GM19035 (cell line): Measurements from ENCODE around the gene MSMB.
A peak's percentile ranks its signal among the peaks of the same experiment; 100 is the strongest.

Experiments used
- ATAC-seq: cut with Tn5 transposase; IDR thresholded peaks from one replicate; pipeline ENCODE4 v1.9.1; 2021; ENCODE audit not compliant: unreplicated experiment

Gene MSMB

DNA sequence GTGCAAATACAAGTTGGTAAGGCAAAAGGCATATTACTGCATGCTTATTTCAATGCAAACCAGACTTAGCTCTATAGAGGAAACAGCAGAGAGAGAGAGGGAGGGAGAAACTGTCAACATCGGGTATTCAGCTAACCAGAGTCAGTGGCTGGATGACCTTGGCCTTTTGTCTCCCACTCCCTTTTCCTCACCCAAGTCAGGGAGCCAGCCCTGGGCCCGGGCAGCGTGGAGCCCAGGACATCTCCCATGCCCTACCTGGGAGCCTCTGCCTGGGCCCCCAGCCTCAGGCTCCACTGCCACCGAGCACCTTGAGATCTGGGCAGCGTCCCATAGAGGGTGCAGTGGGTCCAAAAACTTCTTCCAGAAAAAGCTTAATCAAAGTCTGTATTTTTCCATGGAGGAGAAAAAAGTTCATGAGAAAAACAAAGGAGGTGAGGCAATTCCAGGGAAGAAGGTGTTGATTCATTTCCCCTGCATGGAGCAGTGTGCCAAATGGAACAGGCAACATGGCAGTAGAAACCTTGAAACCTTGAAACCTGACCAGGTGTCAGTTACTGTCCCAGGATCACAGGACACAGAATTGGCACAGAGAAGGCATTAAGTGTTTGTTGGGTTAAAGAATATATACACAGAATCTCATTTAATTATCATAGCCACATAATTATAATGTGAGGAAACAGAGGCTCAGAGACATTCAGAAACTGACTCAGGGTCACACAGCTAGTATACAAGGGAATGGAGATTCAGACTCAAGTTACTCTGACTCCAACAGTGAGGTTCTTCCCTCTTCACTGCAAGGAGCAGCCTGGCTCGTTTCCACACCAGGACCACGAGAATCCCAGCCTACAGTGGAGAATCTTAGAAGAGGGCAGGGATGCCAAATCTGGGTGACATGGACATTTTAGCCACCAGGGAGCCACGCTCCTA, 9.9 kb downstream of the MSMB start:
- no peak for ATAC-seq

DNA sequence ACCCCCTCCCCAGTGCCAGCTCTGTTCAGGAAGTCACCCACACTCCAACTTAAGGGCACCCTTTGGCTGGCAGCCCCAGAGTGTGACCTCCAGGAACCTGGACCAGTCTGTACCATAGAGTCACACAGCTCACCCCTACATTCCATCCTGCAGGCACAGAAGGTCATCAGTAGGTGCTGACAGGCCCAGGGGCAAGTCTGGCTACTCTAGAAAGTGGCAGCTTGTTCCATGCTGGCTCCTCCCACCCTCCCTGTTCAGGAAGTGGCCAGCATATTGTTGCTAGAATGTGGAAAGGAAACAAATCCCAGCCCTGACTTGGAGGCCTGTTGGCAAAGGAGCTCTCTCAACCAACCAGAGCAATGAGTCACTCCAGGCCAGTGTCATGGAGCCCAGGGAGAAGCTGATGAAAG, 12.5 kb downstream of the MSMB start:
- ATAC-seq = no peak

GRCh38 chr10:46031648-46032532, 14.2 kb downstream of the MSMB start:
- no peak for ATAC-seq

DNA sequence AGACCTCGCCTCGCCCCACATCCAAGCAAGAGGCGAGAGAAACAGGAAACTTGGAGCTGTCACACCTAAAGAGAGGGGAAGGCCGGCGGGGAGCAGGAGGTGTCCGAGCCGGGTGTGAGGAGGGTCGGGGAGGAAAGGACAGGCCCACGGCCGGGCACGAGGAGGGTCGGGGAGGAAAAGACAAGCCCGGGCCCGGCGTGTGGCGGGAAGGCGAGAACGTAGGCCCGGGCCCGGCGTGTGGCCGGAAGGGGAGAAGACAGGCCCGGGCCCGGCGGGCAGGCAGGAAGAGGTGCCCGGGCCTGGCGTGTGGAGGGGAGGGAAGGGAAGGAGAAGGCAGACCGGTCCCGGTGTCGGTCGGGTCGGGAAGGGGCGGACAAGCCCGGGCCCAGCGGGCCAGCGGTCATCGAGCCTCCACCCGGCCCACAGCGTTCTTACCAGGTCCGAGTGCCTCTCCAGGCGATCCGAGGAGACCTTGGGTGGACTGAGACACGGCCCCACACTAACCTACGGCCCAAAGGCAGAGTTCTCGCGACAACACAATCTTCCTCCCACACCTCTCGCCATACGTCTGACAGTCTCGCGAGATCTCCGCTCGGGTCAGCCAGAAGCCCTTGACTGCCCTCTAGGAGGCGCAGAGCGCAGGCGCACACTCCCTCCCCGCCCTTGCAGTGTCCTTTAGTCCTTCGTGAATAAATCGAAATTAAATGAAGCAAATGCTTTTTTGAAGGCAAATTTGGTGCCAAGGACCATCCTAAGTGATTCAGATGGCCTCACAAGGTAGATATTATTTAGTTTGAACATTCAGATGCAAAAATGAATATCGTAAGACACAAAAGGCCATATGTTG, 15.8 kb downstream of the MSMB start, which contains the start of gene NCOA4:
Gene NCOA4, minus strand, starts transcription at position 533 of the 847 bp plus-strand sequence. CDS start 13,943 bp downstream, outside the sequence.
- peak; percentile 97 for ATAC-seq

- no peak for ATAC-seq
Measured at GRCh38 chr10:46029461-46030030, 16.5 kb downstream of the MSMB start.

DNA sequence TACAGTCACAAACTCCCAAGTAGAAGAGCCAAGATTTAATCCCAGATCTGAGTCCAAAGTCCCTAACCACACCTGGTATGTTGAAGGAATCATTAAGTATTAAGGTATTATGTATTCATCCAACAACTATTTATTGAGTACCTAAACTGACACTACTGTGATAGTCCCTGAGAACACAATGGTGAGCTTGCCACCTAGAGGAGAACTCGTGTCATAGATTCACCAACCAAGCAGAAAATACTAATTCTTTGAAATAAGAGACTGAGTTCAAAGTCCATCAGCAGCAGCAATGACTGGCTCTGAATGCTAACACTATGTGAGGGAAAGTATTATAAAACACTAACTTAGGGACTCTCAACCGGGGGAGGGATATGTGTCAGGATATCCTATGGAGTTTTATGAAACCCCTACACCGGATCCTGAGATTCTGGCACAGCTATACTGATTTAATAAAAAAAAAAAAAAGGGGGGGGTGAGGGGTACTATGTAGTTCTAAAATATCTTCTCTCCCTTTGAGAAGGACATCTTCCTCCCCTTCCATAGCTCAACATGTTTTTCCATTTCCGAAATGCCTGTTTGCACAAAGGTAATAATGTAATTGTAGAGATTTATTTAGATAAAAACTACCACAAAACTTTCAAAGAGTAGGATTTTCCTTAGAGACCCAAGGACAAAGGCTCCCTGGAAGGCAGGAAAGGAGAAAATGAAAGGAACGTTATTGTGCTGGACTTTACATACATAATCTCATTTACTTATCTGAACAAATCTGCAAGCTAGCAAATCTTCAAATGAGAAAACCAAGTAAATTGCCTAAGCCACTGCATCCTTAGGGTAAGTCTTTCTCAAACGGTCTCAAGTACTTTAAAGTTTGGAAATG, 17.2 kb downstream of the MSMB start:
- no peak for ATAC-seq

DNA sequence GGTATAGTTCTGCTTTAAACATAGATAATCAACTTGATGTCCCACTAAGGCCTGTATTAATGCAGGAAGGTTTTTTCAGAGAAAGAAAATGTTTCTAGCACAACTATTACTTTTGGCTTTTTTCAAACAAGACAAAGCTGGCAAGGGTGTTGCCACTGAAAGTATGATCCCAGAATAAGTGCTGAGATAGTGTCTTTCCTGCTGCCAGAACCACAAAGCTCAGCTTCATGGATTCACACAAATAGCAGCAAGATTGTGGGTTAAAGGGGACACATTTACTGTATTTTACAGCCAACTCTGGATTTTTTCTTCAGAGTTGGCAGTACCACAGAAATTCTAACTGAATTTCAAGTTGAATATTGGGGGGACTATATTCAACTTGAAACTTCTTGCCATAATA, 20.0 kb downstream of the MSMB start:
- no peak for ATAC-seq

GRCh38 chr10:46025406-46025805, 20.7 kb downstream of the MSMB start:
- ATAC-seq = no peak

GRCh38 chr10:46024948-46025347, 21.1 kb downstream of the MSMB start:
- ATAC-seq = no peak

DNA sequence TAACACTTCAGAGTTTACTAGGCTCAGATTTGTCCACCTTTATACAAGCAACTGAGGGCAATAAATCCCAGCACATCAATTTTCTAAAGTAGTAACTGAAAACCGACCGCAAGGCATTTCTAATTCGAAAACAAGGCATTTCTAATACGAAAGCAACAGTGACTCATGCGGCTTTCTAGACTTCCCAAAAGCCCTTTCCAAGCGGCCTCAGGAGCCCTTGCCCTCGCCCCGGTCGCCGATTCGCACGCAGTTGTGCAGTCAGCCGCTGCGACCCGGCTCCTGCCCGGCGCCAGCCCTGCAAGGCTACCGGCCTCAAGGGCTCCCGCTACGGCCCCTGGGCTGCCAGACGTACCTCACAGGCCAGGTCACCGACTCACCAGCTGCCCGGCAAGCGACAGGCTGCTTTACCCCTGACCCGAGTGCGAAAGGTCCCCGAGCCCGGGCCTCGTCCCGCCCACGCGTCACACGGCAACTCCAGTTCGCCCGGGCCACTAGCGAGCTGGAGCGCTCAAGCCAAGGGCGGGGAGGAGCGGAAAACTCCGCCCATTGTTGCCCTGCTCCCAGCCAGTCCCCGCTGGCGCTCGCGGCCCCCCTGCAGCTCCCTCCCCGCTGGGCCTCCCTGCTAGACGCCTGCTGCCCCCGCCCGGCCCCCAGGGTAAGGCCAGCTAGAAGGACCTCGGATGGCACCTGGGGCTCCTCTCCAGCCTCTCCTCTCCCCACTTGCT, 22.9 kb downstream of the MSMB start:
- ATAC-seq = peak; percentile 94

DNA sequence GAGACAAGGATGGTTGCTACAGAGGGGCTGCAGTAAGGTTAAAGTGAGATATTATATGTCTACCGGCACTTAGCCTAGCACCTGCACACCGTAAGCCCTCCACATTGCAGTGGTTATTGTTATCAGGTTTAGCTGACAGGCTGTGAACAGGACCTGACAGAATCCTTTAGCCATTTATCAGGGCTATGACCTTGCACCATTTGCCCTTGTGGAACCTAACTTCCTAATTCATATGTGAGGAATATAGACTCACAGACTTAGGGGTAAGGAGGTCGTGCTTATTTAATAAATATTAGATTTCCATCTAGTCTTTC, 25.8 kb downstream of the MSMB start:
- no peak for ATAC-seq

- no peak for ATAC-seq
Measured at GRCh38 chr10:46019569-46020343, 26.3 kb downstream of the MSMB start.

GRCh38 chr10:46019177-46019528, 26.9 kb downstream of the MSMB start:
- ATAC-seq = no peak

GRCh38 chr10:46018453-46019176, 27.5 kb downstream of the MSMB start:
- no peak for ATAC-seq

DNA sequence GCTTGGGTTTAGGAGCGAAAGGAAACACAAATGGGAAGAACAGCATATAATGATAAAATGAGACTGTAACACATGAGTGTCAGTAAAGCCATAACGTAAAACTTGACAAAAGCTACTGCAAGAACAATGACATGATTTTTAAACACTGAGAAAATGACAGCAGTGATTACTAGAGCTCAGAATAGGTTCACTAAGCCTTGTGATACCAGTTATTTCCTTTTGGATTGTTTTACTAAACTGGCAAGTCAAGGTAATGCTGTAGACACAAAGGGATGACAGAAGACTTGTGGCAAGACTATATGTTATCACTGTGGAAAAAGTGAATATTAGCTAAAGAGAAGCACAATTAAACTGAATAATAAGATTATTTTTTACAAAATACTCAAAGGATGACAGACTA, 28.3 kb downstream of the MSMB start:
- no peak for ATAC-seq

- ATAC-seq = no peak
Measured at GRCh38 chr10:46016811-46017210, 29.3 kb downstream of the MSMB start.

DNA sequence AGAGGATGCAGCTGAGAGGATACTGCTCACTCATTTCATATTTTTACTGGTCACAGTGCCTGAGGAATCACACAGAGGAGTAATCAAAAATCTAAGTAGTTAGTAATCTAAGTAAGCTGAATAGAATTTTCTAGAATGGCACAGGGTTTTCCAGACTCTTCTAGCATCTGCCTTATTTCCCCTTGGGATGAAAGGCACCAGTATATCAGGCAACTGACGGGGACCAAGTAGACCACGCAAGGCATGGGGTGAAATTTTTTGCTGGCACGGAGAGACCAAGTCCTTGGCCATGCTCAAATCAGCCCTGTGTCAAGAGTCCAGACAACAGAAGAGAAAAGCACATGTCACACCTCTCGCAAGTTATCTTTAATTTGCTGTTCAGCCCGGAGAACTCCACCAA, 29.9 kb downstream of the MSMB start:
- ATAC-seq = no peak
